Endothelial cell of umbilical vein (primary cell): Measurements from ENCODE around the gene DIP2C. TPM values are rescaled to one million over a fixed set of nuclear protein-coding genes. Genes with fewer than 3 reads are reported as not detected.

Source experiments
- BruUV-seq: library from RNA; stranded (reverse); fragments of 400-500 nt; replicated peaks from 2 replicates; lab custom pipeline; 2021; lab: Mats Ljungman, UMichigan
- CTCF ChIA-PET: fragments of 300-600, 350-600 bp; sonication (Branson Sonifier 250); formaldehyde crosslinking; loops from one replicate; lab custom pipeline; 2021; ENCODE audit warnings: antibody characterized with exemption, inconsistent platforms; lab: Charles Lee
- POLR2A ChIA-PET: fragments of 300-600, 350-600 bp; sonication (Branson Sonifier 250); formaldehyde crosslinking; loops from one replicate; lab custom pipeline; 2021; ENCODE audit warnings: antibody characterized with exemption, inconsistent platforms; lab: Charles Lee
- DNase-seq: peaks from one replicate; pipeline ENCODE4 v3.0.0-alpha.2; 2011; ENCODE audit warnings: low read depth, low spot score
- FAIRE-seq: peaks from 2 replicates; lab custom pipeline; 2011; peaks lifted over from hg19 to GRCh38; lab: Jason Lieb, UNC
- H2AFZ ChIP-seq: 2 replicates; pipeline ENCODE4 v1.6.0; 2012; ENCODE audit warnings: low read depth, low read length, control low read depth, inconsistent platforms
- H3K27ac ChIP-seq: 2 replicates; pipeline ENCODE4 v1.5.1; 2011; ENCODE audit warnings: low read depth, mild to moderate bottlenecking, control low read depth, low read length, moderate library complexity; ENCODE audit not compliant: insufficient read depth
- H3K27me3 ChIP-seq, 2 experiments: 2 replicates each; pipeline versions ENCODE4 v1.6.0 to v1.6.1; 2011; ENCODE audit warnings: low read length in 2 of 2, mixed read lengths in 1 of 2; ENCODE audit not compliant: control insufficient read depth in 2 of 2, insufficient read depth in 2 of 2
- H3K36me3 ChIP-seq, 2 experiments: 2 replicates in 1 of 2; 3 replicates in 1 of 2; pipeline ENCODE4 v1.5.1; 2011; ENCODE audit warnings: low read length in 2 of 2, mild to moderate bottlenecking in 1 of 2, moderate library complexity in 1 of 2; ENCODE audit not compliant: control insufficient read depth in 2 of 2, insufficient read depth in 2 of 2; ENCODE audit errors: extremely low read depth in 1 of 2
- H3K4me1 ChIP-seq: 3 replicates; pipeline ENCODE4 v1.5.1; 2011; ENCODE audit warnings: mild to moderate bottlenecking, low read length; ENCODE audit not compliant: control insufficient read depth, insufficient read depth; ENCODE audit errors: extremely low read depth
- H3K4me2 ChIP-seq: 2 replicates; pipeline ENCODE4 v1.6.1; 2011; ENCODE audit warnings: low read length, control low read depth, mixed read lengths; ENCODE audit not compliant: insufficient read depth
- H3K4me3 ChIP-seq, 3 experiments: fragments of 200-600 bp in 1 of 3; sonication (generic), shearing (Covaris generic) in 1 of 3; replicated peaks in 1 of 3; 2 replicates each; pipeline ENCODE4 v1.5.1; 2011 to 2016; ENCODE audit warnings: control low read depth in 3 of 3, low read length in 3 of 3, mild to moderate bottlenecking in 2 of 3, inconsistent platforms in 1 of 3, low read depth in 1 of 3, moderate library complexity in 1 of 3; ENCODE audit not compliant: insufficient read depth in 1 of 3
- H3K79me2 ChIP-seq: 2 replicates; pipeline ENCODE4 v1.6.0; 2012; ENCODE audit warnings: low read length, inconsistent platforms; ENCODE audit not compliant: control insufficient read depth, insufficient read depth
- H3K9ac ChIP-seq: replicated peaks from 2 replicates; pipeline ENCODE3; 2011; ENCODE audit warnings: low read length, control low read depth; ENCODE audit not compliant: insufficient read depth; ENCODE audit errors: extremely low read depth
- H3K9me1 ChIP-seq: replicated peaks from 3 replicates; pipeline ENCODE4 v1.6.0; 2011; ENCODE audit warnings: mild to moderate bottlenecking, low read length; ENCODE audit not compliant: control insufficient read depth, insufficient read depth; ENCODE audit errors: extremely low read depth
- H3K9me3 ChIP-seq: replicated peaks from 2 replicates; pipeline ENCODE4 v1.5.1; 2012; ENCODE audit warnings: low read length, inconsistent platforms; ENCODE audit not compliant: control insufficient read depth, insufficient read depth
- H4K20me1 ChIP-seq: replicated peaks from 2 replicates; pipeline ENCODE3; 2011; ENCODE audit warnings: mild to moderate bottlenecking, low read length; ENCODE audit not compliant: control insufficient read depth, insufficient read depth; ENCODE audit errors: extremely low read depth
- CTCF ChIP-seq, 2 donors: IDR thresholded peaks; 1 replicate in 1 of 2; 2 replicates in 1 of 2; pipeline ENCODE4 v1.5.1; 2011; ENCODE audit warnings: low read length in 2 of 2, mild to moderate bottlenecking in 2 of 2, moderate library complexity in 2 of 2, control low read depth in 1 of 2, inconsistent platforms in 1 of 2, low read depth in 1 of 2; ENCODE audit not compliant: insufficient read depth in 1 of 2; ENCODE audit errors: extremely low read depth in 1 of 2
- EZH2 ChIP-seq: IDR thresholded peaks from 2 replicates; pipeline ENCODE4 v1.6.1; 2012; ENCODE audit warnings: borderline replicate concordance, low read depth, mild to moderate bottlenecking, moderate library complexity, low read length, inconsistent platforms; ENCODE audit not compliant: severe bottlenecking
- FOS ChIP-seq: IDR thresholded peaks from 2 replicates; pipeline ENCODE4 v1.6.1; 2011; ENCODE audit warnings: mild to moderate bottlenecking, low read length, moderate library complexity, borderline replicate concordance; ENCODE audit not compliant: insufficient read depth
- GATA2 ChIP-seq: IDR thresholded peaks from 2 replicates; pipeline ENCODE4 v1.7.0; 2011; ENCODE audit warnings: low read depth, mild to moderate bottlenecking, moderate library complexity, mixed read lengths, low read length; ENCODE audit not compliant: insufficient read length, insufficient read depth
- JUN ChIP-seq: IDR thresholded peaks from 2 replicates; pipeline ENCODE4 v1.6.1; 2011; ENCODE audit warnings: borderline replicate concordance, low read depth; ENCODE audit not compliant: insufficient read length, insufficient read depth
- MAX ChIP-seq: IDR thresholded peaks from 2 replicates; pipeline ENCODE4 v1.6.1; 2011; ENCODE audit not compliant: insufficient read depth, insufficient read length
- MYC ChIP-seq: IDR thresholded peaks from one replicate; pipeline ENCODE4 v1.6.1; 2011; ENCODE audit warnings: mild to moderate bottlenecking, low read depth, low read length
- POLR2A ChIP-seq: IDR thresholded peaks from 2 replicates; pipeline ENCODE4 v1.6.1; 2012; ENCODE audit warnings: low read depth, mild to moderate bottlenecking, control low read depth, low read length
- POLR2AphosphoS5 ChIP-seq: IDR thresholded peaks from 2 replicates; pipeline ENCODE4 v1.6.1; 2012; ENCODE audit warnings: low read depth, mild to moderate bottlenecking, control low read depth, low read length, moderate library complexity; ENCODE audit not compliant: insufficient read depth
- dilution Hi-C: fragments of 300-500 bp; cut with MboI; formaldehyde crosslinking; loops from one replicate; pipeline ENCODE4 v1.15.0; 2019; ENCODE audit warnings: low sequenced_read_pairs; ENCODE audit not compliant: extremely low pct_ligation_motif_present
- intact Hi-C: fragments of 100-400 bp; cut with micrococcal nuclease; formaldehyde crosslinking; loops from one replicate; pipeline ENCODE4 v1.10.0; 2022
- polyA plus RNA-seq, 4 experiments: library from polyadenylated mRNA; depleted of rRNA in 3 of 4; stranded (reverse) in 3 of 4; unstranded in 1 of 4; fragments of >200 nt; gene quantifications; 2 replicates each; pipeline versions ENCODE4 v1.2.1 to v1.2.3, GENCODE V29; 2011 to 2012; ENCODE audit warnings: missing spikeins in 1 of 4
- total RNA-seq: library from RNA; stranded (reverse); gene quantifications from 2 replicates; pipeline ENCODE4 v1.2.3, GENCODE V29; 2021

The DIP2C gene
- total and polyA plus RNA-seq, 2 donors (not counting 3 experiments of a cell fraction or from before 2014, with no cell fraction given), result 3.6 to 10.7 TPM

- FAIRE-seq (no peak), DNase-seq (no peak)
- no peaks in the 10 kb centered on the region for H4K20me1 ChIP-seq
- dilution Hi-C loops (no loop called here), intact Hi-C loops (no loop called here)
- H3K9me1 ChIP-seq, result no peaks in the 10 kb centered on the region
- no peak overlapping the region for H3K27ac ChIP-seq
- TF ChIP-seq JUN, result no peak
- TF ChIP-seq GATA2, result no peak
- H3K27me3 ChIP-seq, result no peaks in the 10 kb centered on the region
- H3K79me2 ChIP-seq, result peaks cover 5% of the 10 kb centered on the region
- H3K9ac ChIP-seq, result no peak overlapping the region
- H3K36me3 ChIP-seq, result no peaks in the 10 kb centered on the region
- ChIA-PET CTCF (no interaction called here), POLR2A (no interaction called here)
- no peaks in the 10 kb centered on the region for H3K9me3 ChIP-seq
- H3K4me2 ChIP-seq, result no peak overlapping the region
- peaks cover 3% of the 10 kb centered on the region for H3K4me1 ChIP-seq
- no TSS peak for BruUV-seq
- H2AFZ ChIP-seq, result no peak overlapping the region
- no peak overlapping the region for H3K4me3 ChIP-seq
Observed at GRCh38 chr10:686155-686931, 3.1 kb downstream of the DIP2C start.

- peaks cover 3% of the 10 kb centered on the region for H3K4me1 ChIP-seq
- H3K9ac ChIP-seq, result no peak overlapping the region
- no peak overlapping the region for H3K27ac ChIP-seq
- CTCF ChIA-PET, result no interaction called here
- FAIRE-seq, result no peak
- no peak for DNase-seq
- no peaks in the 10 kb centered on the region for H3K9me3 ChIP-seq
- H3K27me3 ChIP-seq, result no peaks in the 10 kb centered on the region
- no peak overlapping the region for H3K4me2 ChIP-seq
- H3K4me3 ChIP-seq, result no peak overlapping the region
- POLR2A ChIA-PET, result no interaction called here
- H3K79me2 ChIP-seq, result peaks cover 5% of the 10 kb centered on the region
- dilution Hi-C loops (no loop called here), intact Hi-C loops (no loop called here)
- no peak overlapping the region for H2AFZ ChIP-seq
- H4K20me1 ChIP-seq, result no peaks in the 10 kb centered on the region
- H3K9me1 ChIP-seq, result no peaks in the 10 kb centered on the region
- BruUV-seq, result no TSS peak
- no peak for TF ChIP-seq GATA2
- TF ChIP-seq JUN, result no peak
- no peak for TF ChIP-seq POLR2AphosphoS5
- TF ChIP-seq POLR2A, result no peak
- no peak for TF ChIP-seq EZH2
- TF ChIP-seq FOS, result no peak
- TF ChIP-seq MAX, result no peak
- TF ChIP-seq MYC, result no peak
- no peak for TF ChIP-seq CTCF (IDR thresholded peaks at IDR 0.05; ENCODE audit: extremely low read depth in 1 of 2, insufficient read depth in 1 of 2, low read depth in 1 of 2, low read length in 2 of 2)
- H3K36me3 ChIP-seq, result no peaks in the 10 kb centered on the region
Observed at GRCh38 chr10:685613-686012, 3.9 kb downstream of the DIP2C start.
